ENCODE data around the gene KYAT1.

DNA sequence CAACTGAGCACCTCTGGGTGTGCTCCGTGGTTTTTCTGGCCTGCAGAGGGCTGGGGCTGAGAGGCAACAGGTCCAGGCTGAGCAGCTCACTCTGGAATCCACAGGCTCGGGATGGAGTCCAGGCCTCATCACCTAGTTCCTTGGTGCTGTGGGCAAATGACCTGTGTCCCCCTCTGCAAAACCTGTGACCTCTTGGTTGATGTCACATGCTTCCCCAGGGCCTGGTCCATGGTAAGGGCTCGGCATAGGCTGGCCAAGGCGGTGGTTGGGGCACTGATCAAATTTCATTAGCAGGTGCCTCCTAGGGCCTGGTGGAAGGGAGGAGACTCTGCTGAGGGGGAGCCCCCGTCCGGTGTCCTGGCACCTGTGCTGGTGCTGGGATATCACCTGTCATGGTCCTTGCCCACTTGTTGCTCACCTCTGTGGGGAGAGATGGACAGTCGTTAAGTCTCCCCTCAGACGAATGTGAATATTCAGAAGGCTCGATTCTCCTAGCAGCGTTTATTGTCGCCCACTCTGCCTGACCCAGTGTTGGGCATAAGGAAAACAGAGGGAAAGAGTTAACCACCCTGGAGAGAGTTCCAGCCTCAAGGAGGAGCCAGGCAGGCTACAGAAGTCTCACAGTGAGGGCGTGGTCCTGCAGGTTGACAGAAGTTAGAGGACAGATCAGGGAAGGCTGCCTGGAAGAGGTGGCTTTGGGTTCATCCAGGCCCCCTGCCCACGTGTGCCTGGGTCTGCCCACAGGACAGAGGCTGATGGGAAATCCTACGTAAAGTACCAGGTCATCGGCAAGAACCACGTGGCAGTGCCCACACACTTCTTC lies 60.0 kb downstream of the KYAT1 start:
- TF ChIP-seq, protein P1, sequence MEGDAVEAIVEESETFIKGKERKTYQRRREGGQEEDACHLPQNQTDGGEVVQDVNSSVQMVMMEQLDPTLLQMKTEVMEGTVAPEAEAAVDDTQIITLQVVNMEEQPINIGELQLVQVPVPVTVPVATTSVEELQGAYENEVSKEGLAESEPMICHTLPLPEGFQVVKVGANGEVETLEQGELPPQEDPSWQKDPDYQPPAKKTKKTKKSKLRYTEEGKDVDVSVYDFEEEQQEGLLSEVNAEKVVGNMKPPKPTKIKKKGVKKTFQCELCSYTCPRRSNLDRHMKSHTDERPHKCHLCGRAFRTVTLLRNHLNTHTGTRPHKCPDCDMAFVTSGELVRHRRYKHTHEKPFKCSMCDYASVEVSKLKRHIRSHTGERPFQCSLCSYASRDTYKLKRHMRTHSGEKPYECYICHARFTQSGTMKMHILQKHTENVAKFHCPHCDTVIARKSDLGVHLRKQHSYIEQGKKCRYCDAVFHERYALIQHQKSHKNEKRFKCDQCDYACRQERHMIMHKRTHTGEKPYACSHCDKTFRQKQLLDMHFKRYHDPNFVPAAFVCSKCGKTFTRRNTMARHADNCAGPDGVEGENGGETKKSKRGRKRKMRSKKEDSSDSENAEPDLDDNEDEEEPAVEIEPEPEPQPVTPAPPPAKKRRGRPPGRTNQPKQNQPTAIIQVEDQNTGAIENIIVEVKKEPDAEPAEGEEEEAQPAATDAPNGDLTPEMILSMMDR (conservative IDR thresholded peaks at IDR 0.05), result no peak
- TF ChIP-seq EZH2 (IDR thresholded peaks at IDR 0.05; ENCODE audit: low read depth), result no peak

Measured in PC-9 (cell line).